OCI-LY7 (cell line): ENCODE data around the gene ADGRG4. TPM values are rescaled to one million over a fixed set of nuclear protein-coding genes. Genes with fewer than 3 reads are reported as not detected.

Source experiments
- BruUV-seq: library from RNA; stranded (reverse); fragments of 400-500 nt; replicated peaks from 2 replicates; lab custom pipeline; 2021; lab: Mats Ljungman, UMichigan
- CTCF ChIA-PET: fragments of 300-600 bp; sonication (Branson Sonifier 250); formaldehyde crosslinking; loops from one replicate; lab custom pipeline; 2022; ENCODE audit warnings: antibody characterized with exemption; ENCODE audit not compliant: unreplicated experiment; lab: Charles Lee
- POLR2A ChIA-PET: fragments of 300-600 bp; sonication (Branson Sonifier 250); formaldehyde crosslinking; loops from one replicate; lab custom pipeline; 2022; ENCODE audit warnings: antibody characterized with exemption; lab: Charles Lee
- DNase-seq: peaks from one replicate; pipeline ENCODE4 v3.0.0-alpha.2; 2015; ENCODE audit warnings: low spot score
- H2AFZ ChIP-seq: fragments of 200-600 bp; sonication (generic), shearing (Covaris generic); 2 replicates; pipeline ENCODE4 v1.6.1; 2014; ENCODE audit warnings: mild to moderate bottlenecking, antibody characterized with exemption, low read length, moderate library complexity
- H3K27ac ChIP-seq: fragments of 200-600 bp; sonication (generic); 2 replicates; pipeline ENCODE4 v1.5.1; 2014; ENCODE audit warnings: mixed run types, low read depth, mild to moderate bottlenecking, moderate library complexity, low read length, inconsistent platforms; ENCODE audit not compliant: poor library complexity, severe bottlenecking
- H3K36me3 ChIP-seq: fragments of 200-600 bp; sonication (generic); 2 replicates; pipeline ENCODE4 v1.6.1; 2014; ENCODE audit warnings: mild to moderate bottlenecking, antibody characterized with exemption, low read length, moderate library complexity, mixed read lengths; ENCODE audit not compliant: insufficient read depth
- H3K4me1 ChIP-seq: fragments of 200-600 bp; sonication (generic); 2 replicates; pipeline ENCODE4 v1.5.1; 2014; ENCODE audit warnings: mild to moderate bottlenecking, low read length; ENCODE audit not compliant: insufficient read depth, poor library complexity, severe bottlenecking
- H3K4me2 ChIP-seq: fragments of 200-600 bp; sonication (generic); 2 replicates; pipeline ENCODE4 v1.6.1; 2014; ENCODE audit warnings: mild to moderate bottlenecking, low read length
- H3K4me3 ChIP-seq: fragments of 200-600 bp; sonication (generic); 2 replicates; pipeline ENCODE4 v1.5.1; 2014; ENCODE audit warnings: mild to moderate bottlenecking, low read depth, low read length; ENCODE audit not compliant: poor library complexity, severe bottlenecking
- H3K79me2 ChIP-seq: fragments of 200-600 bp; sonication (generic); 2 replicates; pipeline ENCODE4 v1.6.1; 2016; ENCODE audit warnings: low read depth, mild to moderate bottlenecking, low read length, moderate library complexity, mixed read lengths; ENCODE audit not compliant: insufficient read depth
- H3K9me2 ChIP-seq: fragments of 200-600 bp; sonication (generic); 2 replicates; pipeline ENCODE4 v1.6.1; 2016; ENCODE audit warnings: mild to moderate bottlenecking, low read length, mixed read lengths; ENCODE audit not compliant: insufficient read depth
- H3K9me3 ChIP-seq: fragments of 200-600 bp; sonication (generic); 2 replicates; pipeline ENCODE4 v1.6.1; 2014; ENCODE audit warnings: mild to moderate bottlenecking, mixed run types, low read length, mixed read lengths
- H4K20me1 ChIP-seq: fragments of 200-600 bp; sonication (generic); 2 replicates; pipeline ENCODE4 v1.6.1; 2014; ENCODE audit warnings: mild to moderate bottlenecking, antibody characterized with exemption, low read length, moderate library complexity, mixed read lengths; ENCODE audit not compliant: insufficient read depth
- EZH2phosphoT487 ChIP-seq: fragments of 200-600 bp; sonication (generic); IDR thresholded peaks from 2 replicates; pipeline ENCODE4 v1.6.1; 2018; ENCODE audit warnings: low read depth, borderline replicate concordance, mild to moderate bottlenecking, mixed run types, antibody characterized with exemption, low read length, moderate library complexity, mixed read lengths
- intact Hi-C: fragments of 100-400 bp; cut with micrococcal nuclease; formaldehyde crosslinking; loops from one replicate; pipeline ENCODE4 v1.10.0; 2022; ENCODE audit not compliant: unreplicated experiment
- total RNA-seq, 2 experiments: library from RNA; depleted of rRNA in 1 of 2; stranded (reverse); fragments of >200 nt in 1 of 2; shearing (Covaris generic) in 1 of 2; gene quantifications; 2 replicates each; pipeline ENCODE4 v1.2.3, GENCODE V29; 2014 to 2022
- TF ChIP-seq, protein P1 (sequence below): fragments of 200-600 bp; sonication (generic); conservative IDR thresholded peaks from 2 replicates; pipeline ENCODE4 v1.5.1; 2014; ENCODE audit warnings: mild to moderate bottlenecking, antibody characterized with exemption, low read length, moderate library complexity, mixed read lengths

Gene ADGRG4
- total RNA-seq, 2 experiments from 2014 or later: not detected

- intact Hi-C loops: no loop called here
Measured at GRCh38 chrX:136450050-136450830, 149.5 kb downstream of the ADGRG4 start.

DNA sequence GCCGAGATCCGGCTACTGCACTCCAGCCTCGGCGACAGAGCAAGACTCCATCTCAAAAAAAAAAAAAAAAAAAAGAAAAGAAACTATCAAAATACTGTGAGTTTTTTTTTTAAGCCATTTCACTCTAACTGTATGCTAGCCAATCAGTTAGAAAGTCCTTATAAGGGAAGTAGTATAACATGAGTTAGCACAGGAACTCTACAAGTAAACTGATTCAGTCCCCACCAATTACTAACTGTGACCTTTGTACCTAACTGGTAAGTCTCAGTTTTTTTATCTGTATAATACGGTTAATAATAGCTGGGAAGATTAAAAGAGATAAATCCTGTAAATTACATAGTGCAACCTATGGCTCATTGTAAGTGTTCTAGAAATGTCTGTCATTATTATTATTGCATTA lies 151.9 kb downstream of the ADGRG4 start:
- H4K20me1 ChIP-seq: no peaks in the 10 kb centered on the region
- ChIA-PET CTCF (no interaction called here), POLR2A (no interaction called here)
- no peak for DNase-seq
- H3K9me3 ChIP-seq: no peaks in the 10 kb centered on the region
- H3K9me2 ChIP-seq: no peaks in the 10 kb centered on the region
- no peak overlapping the region for H2AFZ ChIP-seq
- no peak overlapping the region for H3K4me3 ChIP-seq
- no TSS peak for BruUV-seq
- no peaks in the 10 kb centered on the region for H3K4me1 ChIP-seq
- intact Hi-C loops: no loop called here
- H3K27ac ChIP-seq: no peak overlapping the region
- TF ChIP-seq, protein P1, sequence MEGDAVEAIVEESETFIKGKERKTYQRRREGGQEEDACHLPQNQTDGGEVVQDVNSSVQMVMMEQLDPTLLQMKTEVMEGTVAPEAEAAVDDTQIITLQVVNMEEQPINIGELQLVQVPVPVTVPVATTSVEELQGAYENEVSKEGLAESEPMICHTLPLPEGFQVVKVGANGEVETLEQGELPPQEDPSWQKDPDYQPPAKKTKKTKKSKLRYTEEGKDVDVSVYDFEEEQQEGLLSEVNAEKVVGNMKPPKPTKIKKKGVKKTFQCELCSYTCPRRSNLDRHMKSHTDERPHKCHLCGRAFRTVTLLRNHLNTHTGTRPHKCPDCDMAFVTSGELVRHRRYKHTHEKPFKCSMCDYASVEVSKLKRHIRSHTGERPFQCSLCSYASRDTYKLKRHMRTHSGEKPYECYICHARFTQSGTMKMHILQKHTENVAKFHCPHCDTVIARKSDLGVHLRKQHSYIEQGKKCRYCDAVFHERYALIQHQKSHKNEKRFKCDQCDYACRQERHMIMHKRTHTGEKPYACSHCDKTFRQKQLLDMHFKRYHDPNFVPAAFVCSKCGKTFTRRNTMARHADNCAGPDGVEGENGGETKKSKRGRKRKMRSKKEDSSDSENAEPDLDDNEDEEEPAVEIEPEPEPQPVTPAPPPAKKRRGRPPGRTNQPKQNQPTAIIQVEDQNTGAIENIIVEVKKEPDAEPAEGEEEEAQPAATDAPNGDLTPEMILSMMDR: no peak
- no peak for TF ChIP-seq EZH2phosphoT487
- H3K79me2 ChIP-seq: no peaks in the 10 kb centered on the region
- H3K4me2 ChIP-seq: no peak overlapping the region
- no peaks in the 10 kb centered on the region for H3K36me3 ChIP-seq

More at GRCh38 chrX:136450050-136450830, 149.5 kb downstream of the ADGRG4 start:
- Histone ChIP-seq H3K4me2 (no peak overlapping the region), H2AFZ (no peak overlapping the region), H3K79me2 (no peaks in the 10 kb centered on the region), H4K20me1 (no peaks in the 10 kb centered on the region), H3K9me3 (no peaks in the 10 kb centered on the region), H3K4me1 (no peaks in the 10 kb centered on the region), H3K27ac (no peak overlapping the region), H3K36me3 (no peaks in the 10 kb centered on the region), H3K9me2 (no peaks in the 10 kb centered on the region), H3K4me3 (no peak overlapping the region)
- POLR2A ChIA-PET: no interaction called here
- no peak for DNase-seq
- no TSS peak for BruUV-seq
- TF ChIP-seq EZH2phosphoT487: no peak
- TF ChIP-seq, protein P1: no peak
- CTCF ChIA-PET: no interaction called here

- BruUV-seq: no TSS peak
- Histone ChIP-seq H3K79me2 (no peaks in the 10 kb centered on the region), H3K9me2 (no peaks in the 10 kb centered on the region), H4K20me1 (no peaks in the 10 kb centered on the region), H3K4me2 (no peak overlapping the region), H2AFZ (no peak overlapping the region), H3K27ac (no peak overlapping the region), H3K4me3 (no peak overlapping the region), H3K9me3 (no peaks in the 10 kb centered on the region), H3K4me1 (no peaks in the 10 kb centered on the region), H3K36me3 (no peaks in the 10 kb centered on the region)
- intact Hi-C loops: no loop called here
- TF ChIP-seq, protein P1: no peak
- TF ChIP-seq EZH2phosphoT487: no peak
- ChIA-PET POLR2A (no interaction called here), CTCF (no interaction called here)
- no peak for DNase-seq
Measured at GRCh38 chrX:136453114-136453513, 152.4 kb downstream of the ADGRG4 start.
